CD4-positive, alpha-beta T cell (primary cell): ENCODE results near the gene HIBADH. TPM values are rescaled to one million over a fixed set of nuclear protein-coding genes. Genes with fewer than 3 reads are reported as not detected.

Experiments used
- ATAC-seq: fragments of 200-7000 bp; cut with Tn5 transposase; one replicate; pipeline ENCODE4 v1.10.0; 2022; ENCODE audit warnings: mild to moderate bottlenecking; ENCODE audit not compliant: poor library complexity
- CTCF ChIA-PET: fragments of 350-600 bp; sonication (Branson Sonifier 250); formaldehyde crosslinking; loops from one replicate; lab custom pipeline; 2021; ENCODE audit warnings: antibody characterized with exemption, inconsistent platforms; lab: Charles Lee
- POLR2A ChIA-PET: fragments of 350-600 bp; sonication (Branson Sonifier 250); formaldehyde crosslinking; loops from one replicate; lab custom pipeline; 2021; ENCODE audit warnings: antibody characterized with exemption, inconsistent platforms; lab: Charles Lee
- DNase-seq, 14 experiments: peaks; one replicate each; pipeline ENCODE4 v3.0.0-alpha.2; 2013 to 2020; ENCODE audit warnings: mixed read lengths in 2 of 14
- H3K27ac ChIP-seq, 2 donors: one replicate each; pipeline versions ENCODE4 v1.5.1 to v1.7.0; 2013; ENCODE audit warnings: low read length in 2 of 2, low read depth in 1 of 2, mild to moderate bottlenecking in 1 of 2
- H3K27me3 ChIP-seq, 2 experiments: 1 replicate in 1 of 2; 2 replicates in 1 of 2; pipeline versions ENCODE4 v1.6.1 to v1.7.0; 2013; ENCODE audit warnings: low read length in 2 of 2, control low read depth in 1 of 2, mild to moderate bottlenecking in 1 of 2, moderate library complexity in 1 of 2; ENCODE audit not compliant: insufficient read depth in 2 of 2, control insufficient read depth in 1 of 2
- H3K36me3 ChIP-seq: one replicate; pipeline ENCODE4 v1.6.1; 2013; ENCODE audit warnings: low read length, control low read depth; ENCODE audit not compliant: insufficient read depth
- H3K4me1 ChIP-seq: one replicate; pipeline ENCODE4 v1.6.1; 2013; ENCODE audit warnings: low read length, control low read depth; ENCODE audit not compliant: insufficient read depth
- H3K4me3 ChIP-seq: one replicate; pipeline ENCODE4 v1.5.1; 2013; ENCODE audit warnings: mild to moderate bottlenecking, low read length, moderate library complexity
- H3K9me3 ChIP-seq, 2 experiments: 1 replicate in 1 of 2; 2 replicates in 1 of 2; pipeline versions ENCODE4 v1.6.1 to v1.7.0; 2013; ENCODE audit warnings: low read length in 2 of 2, mild to moderate bottlenecking in 2 of 2, control low read depth in 1 of 2, moderate library complexity in 1 of 2; ENCODE audit not compliant: control insufficient read depth in 1 of 2, insufficient read depth in 1 of 2
- H3K27ac Mint-ChIP-seq: one replicate; pipeline ENCODE4 v1.8.0; 2020; ENCODE audit warnings: mixed read lengths
- H3K27me3 Mint-ChIP-seq: one replicate; pipeline ENCODE4 v1.8.0; 2021; ENCODE audit warnings: mixed read lengths
- H3K36me3 Mint-ChIP-seq: one replicate; pipeline ENCODE4 v1.8.0; 2021; ENCODE audit warnings: low read depth, mixed read lengths
- H3K4me1 Mint-ChIP-seq: one replicate; pipeline ENCODE4 v1.8.0; 2021; ENCODE audit warnings: low read depth, mixed read lengths
- H3K4me3 Mint-ChIP-seq: one replicate; pipeline ENCODE4 v1.8.0; 2020; ENCODE audit warnings: mild to moderate bottlenecking, mixed read lengths
- H3K9me3 Mint-ChIP-seq: one replicate; pipeline ENCODE4 v1.8.0; 2020; ENCODE audit warnings: mixed read lengths
- CTCF ChIP-seq: fragments of 200-600 bp; IDR thresholded peaks from one replicate; pipeline ENCODE4 v1.8.0; 2022; ENCODE audit warnings: antibody characterized with exemption, mild to moderate bottlenecking
- intact Hi-C, 2 experiments: fragments of 100-400 bp; cut with DNase I in 1 of 2; cut with micrococcal nuclease in 1 of 2; formaldehyde crosslinking; loops; one replicate each; pipeline versions ENCODE4 v1.15.1 to v1.9.0; 2023 to 2025; cut with DNase I, micrococcal nuclease
- total RNA-seq, 174 experiments: library from RNA in 2 of 174; stranded (reverse) in 2 of 174; gene quantifications; one replicate each; pipeline ENCODE4 v1.2.3 and lab custom pipeline; 2021 to 2026

HIBADH gene
- total RNA-seq, 2 experiments from 2014 or later = 6.3 to 8.4 TPM

- Mint-ChIP-seq H3K4me1 (no peaks in the 10 kb centered on the region), H3K27me3 (no peaks in the 10 kb centered on the region), H3K36me3 (peaks cover 84% of the 10 kb centered on the region), H3K9me3 (no peaks in the 10 kb centered on the region), H3K27ac (no peak overlapping the region), H3K4me3 (no peak overlapping the region)
- Histone ChIP-seq H3K4me1 (no peaks in the 10 kb centered on the region), H3K27me3 (no peaks in the 10 kb centered on the region), H3K9me3 (no peaks in the 10 kb centered on the region), H3K27ac (no peak overlapping the region), H3K4me3 (no peak overlapping the region), H3K36me3 (peaks cover 16% of the 10 kb centered on the region)
- DNase-seq (no peak), ATAC-seq (no peak)
- intact Hi-C loops = no loop called here
- ChIA-PET POLR2A (interaction anchor here (0.7 kb wide), 1 partner anchor 17 kb away, joined by 3 read pairs; no protein-coding TSS in a partner anchor), CTCF (no interaction called here)
- TF ChIP-seq CTCF = no peak
Measured at GRCh38 chr7:27527348-27527714, 135.4 kb downstream of the HIBADH start.

- H3K4me3 Mint-ChIP-seq = no peak overlapping the region
- no peak for TF ChIP-seq CTCF
- peaks cover 16% of the 10 kb centered on the region for H3K36me3 ChIP-seq
- no peaks in the 10 kb centered on the region for H3K4me1 Mint-ChIP-seq
- no peak overlapping the region for H3K4me3 ChIP-seq
- no peaks in the 10 kb centered on the region for H3K27me3 ChIP-seq
- DNase-seq = no peak
- ChIA-PET POLR2A (interaction anchor here (0.7 kb wide), 1 partner anchor 18 kb away, joined by 3 read pairs; no protein-coding TSS in a partner anchor), CTCF (no interaction called here)
- H3K36me3 Mint-ChIP-seq = peaks cover 81% of the 10 kb centered on the region
- no peak overlapping the region for H3K27ac Mint-ChIP-seq
- intact Hi-C loops = no loop called here
- H3K4me1 ChIP-seq = no peaks in the 10 kb centered on the region
- H3K27ac ChIP-seq = no peak overlapping the region
- H3K9me3 Mint-ChIP-seq = no peaks in the 10 kb centered on the region
- no peak for ATAC-seq
- H3K27me3 Mint-ChIP-seq = no peaks in the 10 kb centered on the region
- no peaks in the 10 kb centered on the region for H3K9me3 ChIP-seq
Measured at GRCh38 chr7:27526611-27527347, 135.9 kb downstream of the HIBADH start.

GRCh38 chr7:27526131-27526530 is 136.6 kb downstream of the HIBADH start:
- no peak overlapping the region for H3K4me3 Mint-ChIP-seq
- Histone ChIP-seq H3K9me3 (no peaks in the 10 kb centered on the region), H3K27ac (no peak overlapping the region), H3K4me1 (no peaks in the 10 kb centered on the region), H3K4me3 (no peak overlapping the region), H3K27me3 (no peaks in the 10 kb centered on the region), H3K36me3 (peaks cover 15% of the 10 kb centered on the region)
- ATAC-seq = no peak
- H3K9me3 Mint-ChIP-seq = no peaks in the 10 kb centered on the region
- intact Hi-C loops = no loop called here
- no peak for TF ChIP-seq CTCF
- no peaks in the 10 kb centered on the region for H3K4me1 Mint-ChIP-seq
- no peak overlapping the region for H3K27ac Mint-ChIP-seq
- no peak for DNase-seq
- peaks cover 77% of the 10 kb centered on the region for H3K36me3 Mint-ChIP-seq
- H3K27me3 Mint-ChIP-seq = no peaks in the 10 kb centered on the region
- ChIA-PET POLR2A (no interaction called here), CTCF (no interaction called here)
